Measurements from ENCODE around the gene KRTAP9-7.
"Not testable (repeated sequence)": the region's sequence is repeated elsewhere in the genome, so short reads cannot be mapped to it uniquely, and the experiment has no call there.

KRTAP9-7 gene, protein sequence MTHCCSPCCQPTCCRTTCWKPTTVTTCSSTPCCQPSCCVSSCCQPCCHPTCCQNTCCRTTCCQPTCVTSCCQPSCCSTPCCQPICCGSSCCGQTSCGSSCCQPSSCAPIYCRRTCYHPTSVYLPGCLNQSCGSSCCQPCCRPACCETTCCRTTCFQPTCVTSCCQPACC

DNA sequence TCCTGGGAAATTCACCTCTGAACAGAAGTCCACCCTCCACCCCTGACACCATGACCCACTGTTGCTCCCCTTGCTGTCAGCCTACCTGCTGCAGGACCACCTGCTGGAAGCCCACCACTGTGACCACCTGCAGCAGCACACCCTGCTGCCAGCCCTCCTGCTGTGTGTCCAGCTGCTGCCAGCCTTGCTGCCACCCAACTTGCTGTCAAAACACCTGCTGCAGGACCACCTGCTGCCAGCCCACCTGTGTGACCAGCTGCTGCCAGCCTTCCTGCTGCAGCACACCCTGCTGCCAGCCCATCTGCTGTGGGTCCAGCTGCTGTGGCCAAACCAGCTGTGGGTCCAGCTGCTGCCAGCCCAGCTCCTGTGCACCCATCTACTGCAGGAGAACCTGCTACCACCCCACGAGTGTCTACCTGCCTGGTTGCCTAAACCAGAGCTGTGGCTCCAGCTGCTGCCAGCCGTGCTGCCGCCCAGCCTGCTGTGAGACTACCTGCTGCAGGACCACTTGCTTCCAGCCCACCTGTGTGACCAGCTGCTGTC, at the start of gene KRTAP9-7:
Gene KRTAP9-7, plus strand, starts transcription at position 51 of the 543 bp plus-strand sequence. Its CDS starts 0 bp downstream, at position 51.
- not testable (repeated sequence) for DNase-seq

DNA sequence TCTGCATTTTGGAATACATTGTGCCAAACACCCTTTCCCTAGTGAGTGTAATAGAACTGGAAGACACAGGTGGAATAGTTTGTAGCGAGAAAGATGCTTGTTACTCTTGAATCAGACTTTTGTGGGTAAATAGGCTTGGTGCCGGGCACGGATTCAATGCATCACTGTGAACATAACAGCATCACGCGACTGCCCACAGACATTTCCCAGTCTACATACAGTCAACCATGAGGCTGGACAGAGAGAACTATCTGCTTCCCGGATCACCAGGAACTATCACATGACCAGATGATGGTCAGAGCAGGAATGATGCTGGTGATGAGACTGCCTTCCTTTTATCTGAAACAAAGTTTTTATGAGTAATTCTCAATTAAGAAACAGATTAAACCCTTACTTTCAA, 49.4 kb upstream of the KRTAP9-7 start:
- no peak for DNase-seq

DNA sequence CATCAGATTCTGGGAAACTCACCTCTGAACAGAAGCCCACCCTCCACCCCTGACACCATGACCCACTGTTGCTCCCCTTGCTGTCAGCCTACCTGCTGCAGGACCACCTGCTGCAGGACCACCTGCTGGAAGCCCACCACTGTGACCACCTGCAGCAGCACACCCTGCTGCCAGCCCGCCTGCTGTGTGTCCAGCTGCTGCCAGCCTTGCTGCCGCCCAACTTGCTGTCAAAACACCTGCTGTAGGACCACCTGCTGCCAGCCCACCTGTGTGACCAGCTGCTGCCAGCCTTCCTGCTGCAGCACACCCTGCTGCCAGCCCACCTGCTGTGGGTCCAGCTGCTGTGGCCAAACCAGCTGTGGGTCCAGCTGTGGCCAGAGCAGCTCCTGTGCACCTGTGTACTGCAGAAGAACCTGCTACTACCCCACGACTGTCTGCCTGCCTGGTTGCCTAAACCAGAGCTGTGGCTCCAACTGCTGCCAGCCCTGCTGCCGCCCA, 48.9 kb upstream of the KRTAP9-7 start, which contains the start of gene KRTAP9-2:
Gene KRTAP9-2, plus strand, starts transcription at position 51 of the 498 bp plus-strand sequence. Its CDS starts 7 bp downstream, at position 58.
- DNase-seq, result not testable (repeated sequence)

DNA sequence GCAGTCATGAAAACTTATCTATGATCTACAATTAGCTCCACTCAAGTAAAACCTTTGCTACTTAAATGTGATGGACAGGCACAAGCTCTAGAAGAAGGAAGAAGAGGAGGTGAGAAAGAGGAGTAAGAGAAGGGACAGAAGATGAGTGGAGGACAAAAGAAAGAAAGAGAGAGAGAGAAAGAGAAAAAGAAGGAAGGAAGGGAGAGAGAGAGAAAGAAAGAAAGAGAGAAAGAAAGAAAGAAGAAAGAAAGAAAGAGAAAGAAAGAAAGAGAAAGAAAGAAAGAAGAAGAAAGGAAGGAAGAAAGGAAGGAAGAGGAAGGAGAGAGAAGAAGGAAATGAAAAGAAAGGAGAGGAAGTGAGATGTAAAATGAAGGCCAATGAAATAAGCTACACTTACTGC, 45.4 kb upstream of the KRTAP9-7 start:
- no peak for DNase-seq

DNA sequence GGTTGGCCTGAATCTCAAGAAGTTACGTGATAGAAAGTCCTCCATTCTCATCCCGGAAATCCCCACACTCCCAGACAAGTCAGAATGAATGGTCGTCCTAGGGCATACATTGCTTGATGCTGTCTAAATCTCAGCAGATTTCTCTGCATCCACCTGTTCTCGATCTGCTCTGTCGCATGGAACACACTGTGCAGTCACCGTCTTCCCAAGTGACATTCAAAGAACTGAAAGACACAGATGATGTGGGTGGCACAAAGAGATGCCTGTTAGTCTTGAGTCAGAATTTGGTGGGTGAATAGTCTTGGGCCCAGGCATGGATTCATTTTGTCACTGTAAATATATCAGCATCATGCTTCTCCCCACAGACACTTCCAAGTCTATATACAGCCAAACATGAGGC, 43.8 kb upstream of the KRTAP9-7 start:
- DNase-seq, result no peak

DNA sequence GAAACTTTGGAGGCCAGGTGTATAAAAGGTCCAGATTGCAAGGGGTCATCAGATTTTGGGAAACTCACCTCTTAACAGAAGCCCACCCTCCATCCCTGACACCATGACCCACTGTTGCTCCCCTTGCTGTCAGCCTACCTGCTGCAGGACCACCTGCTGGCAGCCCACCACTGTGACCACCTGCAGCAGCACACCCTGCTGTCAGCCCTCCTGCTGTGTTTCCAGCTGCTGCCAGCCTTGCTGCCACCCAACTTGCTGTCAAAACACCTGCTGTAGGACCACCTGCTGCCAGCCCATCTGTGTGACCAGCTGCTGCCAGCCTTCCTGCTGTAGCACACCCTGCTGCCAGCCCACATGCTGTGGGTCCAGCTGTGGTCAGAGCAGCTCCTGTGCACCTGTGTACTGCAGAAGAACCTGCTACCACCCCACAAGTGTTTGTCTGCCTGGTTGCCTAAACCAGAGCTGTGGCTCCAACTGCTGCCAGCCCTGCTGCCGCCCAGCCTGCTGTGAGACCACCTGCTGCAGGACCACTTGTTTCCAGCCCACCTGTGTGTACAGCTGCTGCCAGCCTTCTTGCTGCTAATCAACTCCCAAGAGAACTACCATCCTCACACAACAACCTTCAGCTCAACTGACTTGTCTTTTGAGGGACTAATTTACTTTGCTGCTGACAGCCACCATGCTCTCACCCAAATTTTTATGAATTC, 42.9 kb upstream of the KRTAP9-7 start, which contains the start of gene KRTAP9-3:
Gene KRTAP9-3, plus strand, starts transcription at position 51 of the 707 bp plus-strand sequence. Its CDS starts 53 bp downstream, at position 104.
- not testable (repeated sequence) for DNase-seq

DNA sequence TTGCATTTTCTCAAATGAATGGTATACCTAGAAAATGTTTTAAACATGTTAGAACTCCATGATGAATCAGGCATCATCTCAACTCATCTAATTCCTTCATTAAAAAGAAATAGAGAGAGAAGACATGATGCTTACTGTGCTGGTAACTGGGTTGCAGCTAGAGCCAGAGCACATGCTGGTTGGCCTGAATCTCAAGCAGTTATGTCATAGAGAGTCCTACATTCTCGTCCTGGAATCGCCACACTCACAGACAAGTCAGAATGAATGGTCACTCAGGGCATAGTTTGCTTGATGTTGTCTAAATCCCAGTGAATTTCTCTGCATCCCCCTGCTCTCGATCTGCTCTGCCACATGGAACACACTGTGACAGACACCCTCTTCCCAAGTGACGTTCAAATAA, 38.4 kb upstream of the KRTAP9-7 start:
- not testable (repeated sequence) for DNase-seq

DNA sequence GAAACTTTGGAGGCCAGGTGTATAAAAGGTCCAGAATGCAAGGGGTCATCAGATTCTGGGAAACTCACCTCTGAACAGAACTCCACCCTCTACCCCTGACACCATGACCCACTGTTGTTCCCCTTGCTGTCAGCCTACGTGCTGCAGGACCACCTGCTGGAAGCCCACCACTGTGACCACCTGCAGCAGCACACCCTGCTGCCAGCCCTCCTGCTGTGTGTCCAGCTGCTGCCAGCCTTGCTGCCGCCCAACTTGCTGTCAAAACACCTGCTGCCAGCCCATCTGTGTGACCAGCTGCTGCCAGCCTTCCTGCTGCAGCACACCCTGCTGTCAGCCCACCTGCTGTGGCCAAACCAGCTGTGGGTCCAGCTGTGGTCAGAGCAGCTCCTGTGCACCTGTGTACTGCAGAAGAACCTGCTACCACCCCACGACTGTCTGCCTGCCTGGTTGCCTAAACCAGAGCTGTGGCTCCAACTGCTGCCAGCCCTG, 37.5 kb upstream of the KRTAP9-7 start, which contains the start of gene KRTAP9-8:
Gene KRTAP9-8, plus strand, starts transcription at position 51 of the 489 bp plus-strand sequence. Its CDS starts 53 bp downstream, at position 104.
- not testable (repeated sequence) for DNase-seq

DNA sequence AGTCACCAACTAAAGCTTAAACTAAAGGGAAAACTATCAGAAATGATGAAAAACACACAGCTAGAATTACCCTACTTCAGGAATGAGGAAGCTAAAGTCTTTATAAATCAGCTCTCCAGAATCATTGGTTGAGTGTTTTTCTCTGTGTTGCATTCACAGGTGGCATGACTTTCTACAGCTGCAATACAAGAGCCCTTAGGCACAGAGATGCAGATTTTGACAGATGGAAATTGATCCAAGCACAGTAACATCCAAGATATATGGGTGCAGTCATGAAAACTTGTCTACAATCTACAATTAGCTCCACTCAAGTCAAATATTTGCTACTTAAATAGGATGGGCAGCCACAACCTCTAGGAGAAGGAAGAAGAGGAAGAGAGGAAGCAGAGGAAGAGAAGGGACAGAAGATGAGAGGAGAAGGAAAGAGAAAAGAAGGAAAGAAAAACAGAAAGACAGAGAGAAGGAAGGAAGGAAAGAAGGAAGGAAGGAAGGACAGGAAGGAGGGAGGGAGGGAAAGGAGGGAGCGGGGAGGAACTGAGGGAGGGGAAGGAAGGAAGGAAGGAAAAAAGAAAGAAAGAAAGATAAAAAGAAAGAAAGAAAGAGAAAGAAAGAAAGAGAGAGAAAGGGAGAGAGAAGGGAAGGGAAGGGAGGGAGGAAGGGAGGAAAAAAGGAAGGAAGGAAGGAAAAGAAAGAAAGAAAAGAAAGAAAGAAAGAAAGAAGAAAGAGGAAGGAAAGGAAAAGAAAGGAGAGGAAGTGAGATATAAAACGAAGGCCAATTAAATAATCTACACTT, 28.3 kb upstream of the KRTAP9-7 start:
- DNase-seq, result not testable (repeated sequence)

DNA sequence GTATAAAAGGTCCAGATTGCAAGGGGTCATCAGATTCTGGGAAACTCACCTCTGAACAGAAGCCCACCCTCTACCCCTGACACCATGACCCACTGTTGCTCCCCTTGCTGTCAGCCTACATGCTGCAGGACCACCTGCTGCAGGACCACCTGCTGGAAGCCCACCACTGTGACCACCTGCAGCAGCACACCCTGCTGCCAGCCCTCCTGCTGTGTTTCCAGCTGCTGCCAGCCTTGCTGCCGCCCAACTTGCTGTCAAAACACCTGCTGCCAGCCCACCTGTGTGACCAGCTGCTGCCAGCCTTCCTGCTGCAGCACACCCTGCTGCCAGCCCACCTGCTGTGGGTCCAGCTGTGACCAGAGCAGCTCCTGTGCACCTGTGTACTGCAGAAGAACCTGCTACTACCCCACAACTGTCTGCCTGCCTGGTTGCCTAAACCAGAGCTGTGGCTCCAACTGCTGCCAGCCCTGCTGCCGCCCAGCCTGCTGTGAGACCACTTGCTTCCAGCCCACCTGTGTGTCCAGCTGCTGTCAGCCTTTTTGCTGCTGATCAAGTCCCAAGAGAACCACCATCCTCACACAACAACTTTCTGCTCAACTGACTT, 25.8 kb upstream of the KRTAP9-7 start, which contains the start of gene KRTAP9-4:
Gene KRTAP9-4, plus strand, starts transcription at position 51 of the 604 bp plus-strand sequence. Its CDS starts 34 bp downstream, at position 85.
- not testable (repeated sequence) for DNase-seq

DNA sequence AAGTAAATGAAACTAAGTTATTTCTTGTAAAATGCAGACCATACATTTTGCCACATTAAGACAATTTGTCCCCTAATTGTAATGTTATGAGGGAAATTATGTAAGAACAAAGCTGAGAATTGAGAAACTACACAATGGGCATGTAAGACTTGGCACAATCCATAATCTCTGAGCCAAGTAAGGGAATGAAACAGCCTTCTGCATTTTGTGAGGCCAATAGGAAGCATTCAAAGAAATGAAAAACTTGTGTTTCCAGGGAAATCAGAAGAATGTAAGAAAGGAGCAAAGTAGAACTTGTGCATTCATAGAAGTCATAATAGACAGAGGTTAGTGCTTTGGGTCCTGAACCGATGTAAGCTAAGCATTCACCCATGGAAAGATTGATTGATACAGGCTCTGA, 24.2 kb upstream of the KRTAP9-7 start:
- no peak for DNase-seq

DNA sequence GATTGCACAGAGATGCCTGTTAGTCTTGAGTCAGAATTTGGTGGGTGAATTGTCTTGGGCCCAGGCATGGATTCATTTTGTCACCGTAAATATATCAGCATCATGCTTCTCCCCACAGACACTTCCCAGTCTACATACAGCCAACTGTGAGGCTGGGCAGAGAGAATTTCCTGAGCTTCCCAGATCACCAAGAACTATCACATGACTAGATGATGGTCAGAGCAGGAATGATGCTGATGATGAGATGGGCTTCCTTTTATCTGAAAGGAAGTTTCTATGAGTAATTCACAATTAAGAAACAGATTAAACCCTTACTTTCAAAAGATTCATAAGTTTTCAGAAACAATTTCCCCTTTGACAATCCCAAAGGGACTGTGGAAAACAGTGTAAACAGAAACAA, 20.6 kb upstream of the KRTAP9-7 start:
- DNase-seq, result no peak

DNA sequence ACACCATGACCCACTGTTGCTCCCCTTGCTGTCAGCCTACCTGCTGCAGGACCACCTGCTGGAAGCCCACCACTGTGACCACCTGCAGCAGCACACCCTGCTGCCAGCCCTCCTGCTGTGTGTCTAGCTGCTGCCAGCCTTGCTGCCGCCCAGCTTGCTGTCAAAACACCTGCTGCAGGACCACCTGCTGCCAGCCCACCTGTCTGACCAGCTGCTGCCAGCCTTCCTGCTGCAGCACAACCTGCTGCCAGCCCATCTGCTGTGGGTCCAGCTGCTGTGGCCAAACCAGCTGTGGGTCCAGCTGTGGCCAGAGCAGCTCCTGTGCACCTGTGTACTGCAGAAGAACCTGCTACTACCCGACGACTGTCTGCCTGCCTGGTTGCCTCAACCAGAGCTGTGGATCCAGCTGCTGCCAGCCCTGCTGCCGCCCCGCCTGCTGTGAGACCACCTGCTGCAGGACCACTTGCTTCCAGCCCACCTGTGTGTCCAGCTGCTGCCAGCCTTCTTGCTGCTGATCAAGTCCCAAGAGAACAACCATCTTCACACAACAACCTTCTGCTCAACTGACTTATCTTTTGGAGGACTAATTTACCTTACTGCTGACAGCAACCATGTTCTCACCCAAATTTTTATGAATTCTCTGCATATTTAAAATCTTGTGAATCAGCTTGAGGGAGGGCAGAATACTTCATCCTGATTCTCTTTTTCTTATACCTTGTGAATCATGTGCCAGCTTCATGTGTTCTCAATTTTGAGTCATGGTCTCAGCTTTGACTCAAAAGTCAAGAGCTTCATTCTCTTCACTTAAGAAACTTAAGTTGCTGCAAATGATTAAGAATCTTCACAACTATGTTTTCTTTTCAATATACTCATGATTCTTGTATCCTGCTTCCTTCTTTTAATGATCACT, 19.9 kb upstream of the KRTAP9-7 start, which contains the start of gene KRTAP9-9:
Gene KRTAP9-9, plus strand, starts transcription at position 4 of the 910 bp plus-strand sequence.
- DNase-seq, result not testable (repeated sequence)

DNA sequence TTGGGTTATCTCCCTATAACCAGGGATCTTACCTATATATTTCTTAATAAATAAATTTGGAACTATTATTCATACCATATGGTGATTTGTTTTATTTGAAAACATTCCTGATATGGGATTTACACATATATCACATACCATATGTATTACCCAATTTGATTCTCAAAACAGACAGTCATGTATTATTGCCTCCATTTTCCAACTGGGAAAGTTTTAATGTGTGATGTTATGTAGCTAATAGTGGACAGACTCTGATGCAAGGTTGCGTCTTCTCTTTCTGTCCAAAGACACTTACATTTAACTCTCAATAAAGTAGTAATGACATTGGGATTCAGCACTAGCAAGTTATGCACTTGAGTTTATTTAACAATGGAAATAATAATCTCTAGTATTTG, 19.2 kb upstream of the KRTAP9-7 start:
- no peak for DNase-seq

DNA sequence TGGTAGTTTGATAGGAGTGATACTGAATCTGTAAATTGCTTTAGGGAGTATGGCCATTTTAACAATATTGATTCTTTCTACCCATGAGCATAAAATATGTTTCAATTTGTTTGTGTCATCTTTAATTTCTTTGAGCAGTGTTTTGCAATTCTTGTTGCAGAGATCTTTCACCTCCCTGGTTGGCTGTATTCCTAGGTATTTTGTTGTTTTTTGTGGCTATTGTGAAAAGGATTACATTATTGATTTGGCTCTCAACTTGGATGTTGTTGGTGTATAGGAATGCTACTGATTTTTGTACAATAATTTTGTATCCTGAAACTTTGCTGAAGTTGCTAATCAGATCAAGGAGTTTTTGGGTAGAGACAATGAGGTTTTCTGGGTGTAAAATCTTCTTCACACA, 17.1 kb upstream of the KRTAP9-7 start:
- no peak for DNase-seq

DNA sequence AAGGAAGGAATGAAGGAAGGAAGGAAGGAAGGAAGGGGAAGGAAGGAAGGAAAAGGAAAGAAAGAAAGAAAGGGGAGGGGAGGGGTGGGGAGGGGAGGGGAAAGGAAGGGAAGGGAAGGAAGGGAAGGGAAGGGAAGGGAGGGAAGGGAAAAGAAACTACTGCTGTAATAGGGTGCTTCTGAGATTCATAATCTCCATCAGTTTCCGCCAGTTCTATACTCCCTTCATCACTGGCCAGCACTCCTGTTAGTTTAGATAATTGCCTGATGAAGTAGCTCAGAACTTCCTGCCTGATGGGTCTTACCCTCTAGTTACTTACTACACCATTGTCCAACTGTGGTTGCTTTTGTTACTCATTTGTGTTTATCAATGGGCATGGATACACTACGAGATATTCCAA, 12.3 kb upstream of the KRTAP9-7 start:
- no peak for DNase-seq

DNA sequence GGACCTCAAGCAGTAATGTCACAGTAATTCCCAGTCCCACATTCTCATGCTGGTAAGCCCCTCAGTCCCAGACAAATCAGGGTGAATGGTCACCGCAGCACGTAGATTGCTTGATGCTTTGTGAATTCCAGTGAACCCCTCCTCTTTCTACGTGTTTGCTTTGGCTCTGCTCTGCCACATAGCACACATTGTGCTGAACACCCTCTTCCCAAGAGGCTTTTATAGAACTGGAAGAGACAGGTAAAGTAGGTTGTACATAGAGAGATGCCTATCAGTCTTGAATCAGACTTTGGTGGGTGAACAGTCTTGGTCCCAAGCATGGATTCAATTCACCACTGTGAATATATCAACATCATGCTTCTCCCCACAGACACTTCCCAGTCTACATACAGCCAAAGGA, 10.9 kb upstream of the KRTAP9-7 start:
- DNase-seq, result no peak

DNA sequence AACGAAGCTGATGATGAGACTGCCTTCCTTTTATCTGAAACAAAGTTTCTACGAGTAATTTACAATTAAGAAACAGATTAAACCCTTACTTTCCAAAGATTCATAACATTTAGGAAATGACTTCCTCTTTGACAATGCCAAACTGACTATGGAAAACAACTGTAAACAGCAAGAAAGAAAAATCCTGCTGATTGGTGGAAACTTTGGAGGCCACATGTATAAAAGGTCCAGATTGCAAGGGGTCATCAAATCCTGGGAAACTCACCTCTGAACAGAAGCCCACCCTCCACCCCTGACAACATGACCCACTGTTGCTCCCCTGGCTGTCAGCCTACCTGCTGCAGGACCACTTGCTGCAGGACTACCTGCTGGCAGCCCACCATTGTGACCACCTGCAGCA, 10.4 kb upstream of the KRTAP9-7 start, which contains the start of gene KRTAP9-6:
Gene KRTAP9-6, plus strand, starts transcription at position 301 of the 400 bp plus-strand sequence. Its CDS starts 0 bp downstream, at position 301.
- DNase-seq, result no peak

DNA sequence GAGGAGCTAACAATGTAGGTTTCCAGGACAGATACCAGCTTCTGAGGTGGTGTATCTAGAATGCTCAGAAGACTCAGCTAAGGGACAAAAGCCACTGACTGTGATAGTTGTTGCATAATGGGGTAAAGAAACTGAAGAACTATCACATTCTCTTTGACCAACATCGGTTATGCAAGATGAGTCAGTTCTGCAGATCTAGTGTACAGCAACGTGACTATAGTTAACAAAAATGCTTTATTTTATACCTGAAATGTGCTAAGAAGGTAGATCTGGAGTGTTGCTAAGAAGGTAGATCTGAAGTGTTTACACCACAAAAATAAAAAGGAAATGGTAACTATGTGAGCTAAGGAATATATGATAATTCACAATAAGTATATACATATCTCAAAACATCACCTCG, 7.8 kb upstream of the KRTAP9-7 start:
- DNase-seq, result no peak

DNA sequence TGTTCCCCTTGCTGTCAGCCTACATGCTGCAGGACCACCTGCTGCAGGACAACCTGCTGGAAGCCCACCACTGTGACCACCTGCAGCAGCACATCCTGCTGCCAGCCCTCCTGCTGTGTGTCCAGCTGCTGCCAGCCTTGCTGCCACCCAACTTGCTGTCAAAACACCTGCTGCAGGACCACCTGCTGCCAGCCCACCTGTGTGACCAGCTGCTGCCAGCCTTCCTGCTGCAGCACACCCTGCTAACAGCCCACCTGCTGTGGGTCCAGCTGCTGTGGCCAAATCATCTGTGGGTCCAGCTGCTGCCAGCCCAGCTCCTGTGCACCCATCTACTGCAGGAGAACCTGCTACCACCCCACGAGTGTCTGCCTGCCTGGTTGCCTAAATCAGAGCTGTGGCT, 4.2 kb upstream of the KRTAP9-7 start:
- DNase-seq, result not testable (repeated sequence)

DNA sequence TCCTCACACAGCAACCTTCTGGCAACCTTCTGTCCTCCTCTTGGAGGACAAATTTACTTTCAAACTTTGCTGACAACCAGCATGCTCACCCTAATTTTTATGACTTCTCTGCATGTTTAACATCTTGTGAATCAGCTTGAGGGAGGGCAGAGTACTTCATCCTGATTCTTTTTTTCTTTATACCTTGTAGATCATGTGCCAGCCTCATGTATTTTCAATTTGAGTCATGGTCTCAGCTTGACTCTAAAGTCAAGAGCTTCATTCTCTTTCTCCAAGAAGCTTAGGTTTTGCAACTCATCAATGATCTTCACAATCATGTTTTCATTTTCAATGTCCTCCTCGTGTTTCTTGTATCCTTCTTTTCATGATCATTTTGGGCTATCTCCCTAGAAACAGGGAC, 3.6 kb upstream of the KRTAP9-7 start:
- no peak for DNase-seq

Data from SW 1271 (cell line).